ENCODE results near the gene CRX.
A peak's percentile ranks its signal among the peaks of the same experiment; 100 is the strongest.
"Not testable (repeated sequence)": the region's sequence is repeated elsewhere in the genome, so short reads cannot be mapped to it uniquely, and the experiment has no call there.

CRX gene

DNA sequence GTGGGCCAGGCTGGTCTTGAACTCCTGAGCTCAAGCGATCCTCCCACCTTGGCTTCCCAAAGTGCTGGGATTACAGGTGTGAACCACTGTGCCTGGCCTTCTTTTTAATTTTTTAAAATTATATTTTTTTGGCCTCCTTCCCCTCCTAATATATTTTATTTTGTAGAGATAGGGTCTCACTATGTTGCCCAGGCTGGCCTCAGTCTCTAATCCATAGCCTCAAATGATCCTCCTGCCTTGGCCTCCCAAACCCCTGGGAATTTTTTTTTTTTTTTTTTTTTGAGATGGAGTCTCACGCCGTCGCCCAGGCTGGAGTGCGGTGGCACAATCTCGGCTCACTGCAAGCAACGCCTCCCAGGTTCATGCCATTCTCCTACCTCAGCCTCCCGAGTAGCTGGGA is 5.5 kb upstream of the CRX start:
- DNase-seq; ATAC-seq (replicated peaks); H3K9me3 Mint-ChIP-seq; H3K4me1 Mint-ChIP-seq (ENCODE audit: low read depth in 2 of 2); H3K4me3 Mint-ChIP-seq; H3K36me3 Mint-ChIP-seq (ENCODE audit: insufficient read depth); H3K27ac Mint-ChIP-seq: not testable (repeated sequence)
- H3K27me3 Mint-ChIP-seq, result peaks cover 36 to 45% of the 10 kb centered on the region in 2 donors

DNA sequence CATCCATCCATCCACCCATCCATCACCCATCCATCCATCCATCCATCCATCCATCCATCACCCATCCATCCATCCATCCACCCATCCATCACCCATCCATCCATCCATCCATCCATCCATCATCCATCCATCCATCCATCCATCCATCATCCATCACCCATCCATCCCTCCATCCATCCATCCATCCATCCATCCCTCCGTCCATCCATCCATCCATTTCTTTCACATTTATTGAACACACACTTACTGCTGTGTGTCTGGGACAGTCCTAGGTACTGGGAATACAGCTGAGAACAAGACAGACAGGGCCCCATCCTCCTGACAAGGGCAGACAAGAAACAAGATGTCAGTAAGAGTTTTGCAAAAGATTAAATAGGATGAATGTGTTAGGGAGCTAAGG is 3.5 kb upstream of the CRX start:
- H3K27ac Mint-ChIP-seq; H3K4me3 Mint-ChIP-seq; H3K36me3 Mint-ChIP-seq (ENCODE audit: insufficient read depth); H3K4me1 Mint-ChIP-seq (ENCODE audit: low read depth in 2 of 2); ATAC-seq (replicated peaks); H3K9me3 Mint-ChIP-seq; DNase-seq: not testable (repeated sequence)
- peaks cover 39 to 64% of the 10 kb centered on the region in 2 donors for H3K27me3 Mint-ChIP-seq

DNA sequence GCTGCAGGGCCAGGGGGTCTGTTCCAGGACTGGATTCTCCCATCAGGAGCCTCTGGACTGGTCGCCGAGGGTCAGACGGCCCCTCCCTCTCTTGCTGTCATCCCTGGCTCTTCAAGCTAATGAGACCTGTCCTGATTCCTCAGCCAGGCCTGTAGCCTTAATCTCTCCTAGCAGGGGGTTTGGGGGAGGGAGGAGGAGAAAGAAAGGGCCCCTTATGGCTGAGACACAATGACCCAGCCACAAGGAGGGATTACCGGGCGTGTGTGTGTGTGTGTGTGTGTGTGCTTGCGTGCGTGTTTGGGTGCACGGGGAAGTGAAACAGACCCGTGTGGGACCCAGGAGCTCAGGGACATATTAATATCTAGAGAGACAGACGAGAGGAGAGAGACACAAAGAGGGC is 1.9 kb upstream of the CRX start:
- peaks cover 0 to 2% of the 10 kb centered on the region in 2 donors for H3K4me1 Mint-ChIP-seq (ENCODE audit: low read depth in 2 of 2)
- peaks cover 39 to 60% of the 10 kb centered on the region in 2 donors for H3K27me3 Mint-ChIP-seq
- H3K9me3 Mint-ChIP-seq, result no peaks in the 10 kb centered on the region
- ATAC-seq (replicated peaks) (no peak), DNase-seq (no peak)
- no peak overlapping the region for H3K4me3 Mint-ChIP-seq
- H3K27ac Mint-ChIP-seq, result no peak overlapping the region
- no peaks in the 10 kb centered on the region for H3K36me3 Mint-ChIP-seq (ENCODE audit: insufficient read depth)

DNA sequence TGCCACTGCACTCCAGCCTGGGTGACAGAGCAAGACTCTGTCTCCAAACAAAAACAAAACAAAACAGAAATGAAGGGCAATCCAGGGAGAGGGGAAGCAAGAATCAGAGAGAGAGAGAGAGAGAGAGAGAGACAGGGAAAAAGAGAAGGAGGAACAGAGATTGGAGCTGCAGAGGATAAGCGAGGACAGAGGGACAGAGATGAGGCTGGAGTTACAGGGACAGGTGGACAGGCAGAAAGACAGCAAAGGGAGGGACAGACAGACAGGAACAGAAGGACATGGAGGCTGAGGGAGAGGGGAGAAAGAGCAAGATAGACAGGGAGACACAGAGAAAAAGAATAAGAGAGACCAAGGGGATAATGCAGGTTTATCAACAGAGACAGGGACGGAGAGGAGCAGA is 1.3 kb upstream of the CRX start:
- Mint-ChIP-seq H3K27me3 (peaks cover 39 to 60% of the 10 kb centered on the region in 2 donors), H3K4me3 (no peak overlapping the region), H3K36me3 (ENCODE audit: insufficient read depth) (no peaks in the 10 kb centered on the region), H3K9me3 (no peaks in the 10 kb centered on the region), H3K27ac (no peak overlapping the region), H3K4me1 (ENCODE audit: low read depth in 2 of 2) (peaks cover 0 to 2% of the 10 kb centered on the region in 2 donors)
- no peak for ATAC-seq (replicated peaks)
- DNase-seq, result no peak

DNA sequence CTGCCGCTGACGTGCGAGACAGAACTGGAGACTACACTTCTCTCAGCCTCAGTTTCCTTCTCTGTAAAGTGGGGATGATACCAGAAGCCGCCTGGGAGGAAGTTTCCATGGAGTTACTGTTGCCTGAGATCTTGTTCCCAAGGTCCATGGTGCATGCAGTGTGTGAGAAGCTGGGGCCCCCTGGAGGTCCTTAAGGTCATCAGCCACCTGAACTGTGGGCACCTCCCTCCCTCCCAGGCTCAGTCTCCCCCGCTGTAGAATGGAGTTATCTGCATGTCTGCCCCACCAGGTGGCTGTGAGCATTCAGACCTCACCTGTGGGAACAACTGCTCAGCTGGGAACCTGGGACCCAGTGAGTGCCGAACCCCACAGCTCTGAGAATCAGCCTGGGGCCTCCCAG is 2.7 kb downstream of the CRX start:
- Mint-ChIP-seq H3K9me3 (peaks cover 0 to 2% of the 10 kb centered on the region in 2 donors), H3K4me3 (no peak overlapping the region), H3K27ac (no peak overlapping the region), H3K27me3 (peaks cover 36 to 57% of the 10 kb centered on the region in 2 donors), H3K4me1 (ENCODE audit: low read depth in 2 of 2) (peaks cover 0 to 2% of the 10 kb centered on the region in 2 donors), H3K36me3 (ENCODE audit: insufficient read depth) (peaks cover 3% of the 10 kb centered on the region)
- no peak for DNase-seq
- ATAC-seq (replicated peaks), result no peak

DNA sequence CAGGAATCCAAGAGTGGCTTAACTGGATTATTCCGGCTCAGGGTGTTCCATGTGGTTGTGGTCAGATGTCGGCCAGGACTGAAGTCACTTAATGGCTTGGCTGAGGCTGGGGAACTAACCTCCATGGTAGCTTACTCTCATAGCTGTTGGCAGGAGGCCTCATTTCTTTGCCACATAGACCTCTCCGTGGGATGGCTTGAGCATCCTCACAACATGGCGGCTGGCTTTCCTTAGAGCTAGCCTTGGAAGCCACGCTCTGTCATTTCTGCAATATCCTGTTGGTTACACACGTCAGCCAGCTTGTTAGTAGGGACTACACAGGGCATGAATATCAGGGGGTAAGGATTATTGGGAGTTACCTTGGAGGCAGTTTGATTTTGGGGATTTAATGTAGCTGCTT is 5.1 kb downstream of the CRX start:
- Mint-ChIP-seq H3K4me1 (ENCODE audit: low read depth in 2 of 2) (peaks cover 0 to 1% of the 10 kb centered on the region in 2 donors), H3K9me3 (peaks cover 0 to 2% of the 10 kb centered on the region in 2 donors), H3K27me3 (peaks cover 15 to 33% of the 10 kb centered on the region in 2 donors), H3K4me3 (no peak overlapping the region), H3K27ac (no peak overlapping the region), H3K36me3 (ENCODE audit: insufficient read depth) (peaks cover 3% of the 10 kb centered on the region)
- DNase-seq (no peak), ATAC-seq (replicated peaks) (no peak)

DNA sequence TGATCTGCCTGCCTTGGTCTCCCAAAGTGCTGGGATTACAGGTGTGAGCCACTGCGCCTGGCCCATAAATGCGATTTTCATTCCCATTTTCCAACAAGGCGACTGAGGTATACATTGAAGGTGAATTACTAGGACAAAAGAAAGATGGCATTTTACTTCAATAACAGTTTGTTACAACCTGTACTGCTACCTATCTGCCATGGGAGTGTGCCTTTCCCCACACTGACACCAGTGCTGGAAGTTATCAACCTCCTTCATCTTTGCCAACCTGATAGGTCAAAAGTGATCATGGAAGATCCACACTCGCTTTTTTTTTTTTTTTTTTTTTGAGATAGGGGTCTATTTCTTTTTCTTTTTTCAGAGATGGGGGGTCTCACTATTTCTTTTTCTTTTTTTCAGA is 11.0 kb downstream of the CRX start:
- H3K4me1 Mint-ChIP-seq (ENCODE audit: low read depth in 2 of 2), result no peaks in the 10 kb centered on the region

DNA sequence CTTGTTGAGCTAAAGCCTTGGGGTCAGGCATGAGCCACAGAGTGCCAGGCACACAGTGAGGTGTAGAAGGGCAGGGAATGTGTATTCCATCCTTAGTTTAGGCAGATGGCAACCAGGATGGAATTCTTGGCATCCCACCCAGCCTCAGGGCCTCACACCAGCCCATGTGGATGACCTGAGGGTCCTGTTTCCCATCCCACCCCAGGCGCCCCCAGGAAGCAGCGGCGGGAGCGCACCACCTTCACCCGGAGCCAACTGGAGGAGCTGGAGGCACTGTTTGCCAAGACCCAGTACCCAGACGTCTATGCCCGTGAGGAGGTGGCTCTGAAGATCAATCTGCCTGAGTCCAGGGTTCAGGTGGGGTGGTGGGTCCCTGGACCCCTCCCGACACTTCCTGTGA is 14.3 kb downstream of the CRX start:
- H3K4me1 Mint-ChIP-seq (ENCODE audit: low read depth in 2 of 2), result no peaks in the 10 kb centered on the region
- DNase-seq (no peak), ATAC-seq (replicated peaks) (no peak)
- H3K27ac Mint-ChIP-seq, result no peak overlapping the region
- no peak overlapping the region for H3K4me3 Mint-ChIP-seq
- no peaks in the 10 kb centered on the region for H3K9me3 Mint-ChIP-seq
- no peaks in the 10 kb centered on the region for H3K36me3 Mint-ChIP-seq (ENCODE audit: insufficient read depth)
- H3K27me3 Mint-ChIP-seq, result peaks cover 6 to 13% of the 10 kb centered on the region in 2 donors

More for the DNA sequence above, 11.0 kb downstream of the CRX start:
- Mint-ChIP-seq H3K27ac (no peak overlapping the region), H3K4me3 (no peak overlapping the region), H3K36me3 (ENCODE audit: insufficient read depth) (no peaks in the 10 kb centered on the region), H3K9me3 (no peaks in the 10 kb centered on the region), H3K27me3 (peaks cover 14 to 19% of the 10 kb centered on the region in 2 donors)
- ATAC-seq (replicated peaks) (no peak), DNase-seq (no peak)

DNA sequence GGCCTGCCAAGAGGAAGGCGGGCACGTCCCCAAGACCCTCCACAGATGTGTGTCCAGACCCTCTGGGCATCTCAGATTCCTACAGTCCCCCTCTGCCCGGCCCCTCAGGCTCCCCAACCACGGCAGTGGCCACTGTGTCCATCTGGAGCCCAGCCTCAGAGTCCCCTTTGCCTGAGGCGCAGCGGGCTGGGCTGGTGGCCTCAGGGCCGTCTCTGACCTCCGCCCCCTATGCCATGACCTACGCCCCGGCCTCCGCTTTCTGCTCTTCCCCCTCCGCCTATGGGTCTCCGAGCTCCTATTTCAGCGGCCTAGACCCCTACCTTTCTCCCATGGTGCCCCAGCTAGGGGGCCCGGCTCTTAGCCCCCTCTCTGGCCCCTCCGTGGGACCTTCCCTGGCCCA is 17.7 kb downstream of the CRX start:
- Mint-ChIP-seq H3K27ac (no peak overlapping the region), H3K9me3 (no peaks in the 10 kb centered on the region), H3K36me3 (ENCODE audit: insufficient read depth) (no peaks in the 10 kb centered on the region), H3K4me3 (no peak overlapping the region), H3K27me3 (peaks cover 31 to 32% of the 10 kb centered on the region in 2 donors), H3K4me1 (ENCODE audit: low read depth in 2 of 2) (peaks cover 0 to 5% of the 10 kb centered on the region in 2 donors)
- DNase-seq (no peak), ATAC-seq (replicated peaks) (no peak)

DNA sequence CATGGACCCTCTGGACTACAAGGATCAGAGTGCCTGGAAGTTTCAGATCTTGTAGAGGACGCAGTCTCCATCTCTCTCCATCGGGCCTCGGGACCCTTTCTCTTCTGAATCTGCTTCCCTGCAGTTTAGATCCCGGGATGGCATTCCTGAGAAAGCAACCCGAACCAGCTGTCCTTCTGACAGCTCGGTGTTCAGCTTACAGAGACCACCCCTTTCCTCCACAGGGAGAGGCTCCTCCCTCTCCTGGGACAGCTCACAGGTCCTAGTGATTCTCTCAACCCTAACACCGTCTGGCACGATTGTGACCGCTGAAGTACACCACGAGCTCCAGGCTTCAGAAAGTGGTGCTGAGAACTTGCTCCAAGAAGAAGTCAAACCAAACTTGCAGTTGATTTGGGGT is 18.2 kb downstream of the CRX start:
- Mint-ChIP-seq H3K27ac (no peak overlapping the region), H3K9me3 (no peaks in the 10 kb centered on the region), H3K27me3 (peaks cover 34 to 36% of the 10 kb centered on the region in 2 donors), H3K4me3 (no peak overlapping the region), H3K36me3 (ENCODE audit: insufficient read depth) (no peaks in the 10 kb centered on the region), H3K4me1 (ENCODE audit: low read depth in 2 of 2) (peaks cover 0 to 5% of the 10 kb centered on the region in 2 donors)
- DNase-seq (no peak), ATAC-seq (replicated peaks) (no peak)

DNA sequence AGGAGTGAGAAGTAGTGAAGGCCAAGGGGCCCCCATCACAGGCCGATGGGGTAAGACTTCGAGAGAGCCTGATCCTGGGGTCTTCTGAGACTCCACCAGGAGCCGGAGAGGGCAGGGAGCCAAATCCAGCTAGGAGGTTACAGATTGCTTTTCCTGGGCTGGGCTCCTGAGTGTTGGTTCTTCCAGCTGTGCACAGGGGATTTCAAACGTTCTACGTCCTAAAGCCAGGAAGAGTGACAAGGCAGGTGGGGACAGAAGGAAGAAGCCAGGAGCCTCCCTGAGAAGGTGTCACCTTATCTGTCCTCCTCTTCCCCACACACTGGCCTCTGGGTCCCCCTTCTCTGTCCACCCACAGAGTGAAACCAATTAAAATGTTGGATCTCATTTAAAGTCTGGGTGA is 21.2 kb downstream of the CRX start:
- no peaks in the 10 kb centered on the region for H3K9me3 Mint-ChIP-seq
- no peaks in the 10 kb centered on the region for H3K36me3 Mint-ChIP-seq (ENCODE audit: insufficient read depth)
- DNase-seq, result no peak
- peaks cover 52 to 56% of the 10 kb centered on the region in 2 donors for H3K27me3 Mint-ChIP-seq
- H3K4me1 Mint-ChIP-seq (ENCODE audit: low read depth in 2 of 2), result peaks cover 0 to 5% of the 10 kb centered on the region in 2 donors
- no peak overlapping the region for H3K4me3 Mint-ChIP-seq
- no peak for ATAC-seq (replicated peaks)
- H3K27ac Mint-ChIP-seq, result no peak overlapping the region

DNA sequence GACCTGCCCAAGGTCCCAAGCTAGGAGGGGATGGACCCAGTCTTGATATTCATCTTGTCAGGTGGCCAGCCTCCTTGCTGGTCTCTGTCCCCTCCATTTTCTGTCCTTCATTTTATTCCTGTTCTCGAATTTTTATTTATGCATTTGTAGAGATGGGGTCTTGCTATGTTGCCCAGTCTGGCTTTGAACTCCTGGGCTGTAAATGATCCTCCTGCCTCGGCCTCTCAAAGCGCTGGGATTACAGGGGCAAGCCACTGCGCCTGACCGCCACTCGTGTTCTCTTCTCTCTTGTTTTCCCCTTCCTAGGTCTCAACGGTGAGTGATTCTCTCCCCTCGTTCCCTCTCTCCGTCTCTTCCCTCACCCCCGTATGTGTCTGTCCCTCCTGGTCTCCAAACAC is 26.7 kb downstream of the CRX start:
- H3K9me3 Mint-ChIP-seq, result no peaks in the 10 kb centered on the region
- no peak overlapping the region for H3K4me3 Mint-ChIP-seq
- H3K27ac Mint-ChIP-seq, result no peak overlapping the region
- H3K36me3 Mint-ChIP-seq (ENCODE audit: insufficient read depth), result peaks cover 8% of the 10 kb centered on the region
- H3K27me3 Mint-ChIP-seq, result peaks cover 72 to 75% of the 10 kb centered on the region in 2 donors
- H3K4me1 Mint-ChIP-seq (ENCODE audit: low read depth in 2 of 2), result peaks cover 1 to 7% of the 10 kb centered on the region in 2 donors
- ATAC-seq (replicated peaks), result no peak
- DNase-seq, result no peak

DNA sequence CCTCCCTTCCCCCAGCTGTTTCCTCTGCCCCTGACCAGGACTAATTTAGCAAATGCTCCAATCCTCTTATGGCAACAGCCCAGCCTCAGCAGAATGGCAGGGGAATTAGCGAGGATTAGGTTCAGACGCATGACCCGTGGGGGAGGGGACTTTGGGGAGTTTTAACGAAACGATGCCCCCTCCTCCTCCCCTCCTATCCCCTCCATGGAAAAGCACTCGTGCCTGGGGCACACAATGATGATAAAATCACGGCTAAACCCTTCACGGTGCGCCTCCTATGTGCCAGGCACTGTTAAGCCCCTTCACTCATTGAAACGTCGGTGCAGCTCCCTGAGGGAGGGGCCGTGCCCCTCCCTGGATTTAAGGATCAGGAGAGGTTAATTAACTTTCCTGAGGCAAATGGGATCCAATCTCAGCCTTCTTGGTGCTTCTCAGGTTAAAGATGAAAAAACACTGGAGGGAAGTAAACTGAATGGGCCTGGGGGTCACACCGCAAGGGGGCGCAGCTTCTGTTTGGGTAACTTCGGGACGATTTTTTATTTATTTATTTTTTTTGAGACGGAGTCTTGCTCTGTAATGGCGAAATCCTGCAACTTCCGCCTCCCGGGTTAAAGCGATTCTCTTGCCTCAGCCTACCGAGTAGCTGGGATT is 27.2 kb downstream of the CRX start:
- Mint-ChIP-seq H3K4me3 (peak overlapping the region; percentile 28 to 39), H3K36me3 (ENCODE audit: insufficient read depth) (peaks cover 8% of the 10 kb centered on the region), H3K27ac (no peak overlapping the region), H3K4me1 (ENCODE audit: low read depth in 2 of 2) (peaks cover 1 to 7% of the 10 kb centered on the region in 2 donors), H3K27me3 (peaks cover 74 to 77% of the 10 kb centered on the region in 2 donors), H3K9me3 (no peaks in the 10 kb centered on the region)
- DNase-seq (no peak), ATAC-seq (replicated peaks) (no peak)

DNA sequence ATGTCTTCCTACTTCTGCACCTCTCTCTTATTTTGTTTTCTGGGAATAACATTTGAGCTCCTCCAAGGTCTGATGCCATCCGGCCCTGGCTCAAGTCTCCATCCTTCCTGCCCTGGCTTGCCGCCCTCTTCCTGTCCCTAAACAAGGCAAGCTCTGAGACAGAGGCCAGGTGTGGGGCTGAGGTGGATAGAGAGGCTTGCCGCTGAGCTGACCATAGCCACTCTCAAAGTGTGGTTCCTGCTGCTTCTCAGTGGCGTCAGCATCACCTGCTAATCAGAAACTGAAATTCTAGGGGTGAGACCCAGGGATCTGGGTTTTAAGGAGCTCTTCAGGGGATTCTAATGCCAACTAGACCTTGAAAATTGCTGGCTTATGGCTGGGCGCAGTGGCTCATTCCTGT is 31.3 kb downstream of the CRX start:
- ATAC-seq (replicated peaks), result no peak
- Mint-ChIP-seq H3K36me3 (ENCODE audit: insufficient read depth) (peaks cover 8% of the 10 kb centered on the region), H3K4me1 (ENCODE audit: low read depth in 2 of 2) (peaks cover 1 to 7% of the 10 kb centered on the region in 2 donors), H3K9me3 (no peaks in the 10 kb centered on the region), H3K27me3 (peaks cover 63 to 69% of the 10 kb centered on the region in 2 donors), H3K4me3 (no peak overlapping the region), H3K27ac (no peak overlapping the region)
- no peak for DNase-seq
